AG09319 (cell line): Measurements from ENCODE around the gene GAS5.
"Not testable (repeated sequence)": the region's sequence is repeated elsewhere in the genome, so short reads cannot be mapped to it uniquely, and the experiment has no call there.

ENCODE experiments used
- DNase-seq: peaks from one replicate; pipeline ENCODE4 v3.0.0-alpha.2; 2010; ENCODE audit warnings: low read depth; ENCODE audit errors: extremely low read depth
- TF ChIP-seq, protein P1 (sequence below): IDR thresholded peaks from 2 replicates; pipeline ENCODE4 v1.5.1; 2011; ENCODE audit warnings: low read depth, mild to moderate bottlenecking, inconsistent platforms, low read length, moderate library complexity

GAS5 gene

DNA sequence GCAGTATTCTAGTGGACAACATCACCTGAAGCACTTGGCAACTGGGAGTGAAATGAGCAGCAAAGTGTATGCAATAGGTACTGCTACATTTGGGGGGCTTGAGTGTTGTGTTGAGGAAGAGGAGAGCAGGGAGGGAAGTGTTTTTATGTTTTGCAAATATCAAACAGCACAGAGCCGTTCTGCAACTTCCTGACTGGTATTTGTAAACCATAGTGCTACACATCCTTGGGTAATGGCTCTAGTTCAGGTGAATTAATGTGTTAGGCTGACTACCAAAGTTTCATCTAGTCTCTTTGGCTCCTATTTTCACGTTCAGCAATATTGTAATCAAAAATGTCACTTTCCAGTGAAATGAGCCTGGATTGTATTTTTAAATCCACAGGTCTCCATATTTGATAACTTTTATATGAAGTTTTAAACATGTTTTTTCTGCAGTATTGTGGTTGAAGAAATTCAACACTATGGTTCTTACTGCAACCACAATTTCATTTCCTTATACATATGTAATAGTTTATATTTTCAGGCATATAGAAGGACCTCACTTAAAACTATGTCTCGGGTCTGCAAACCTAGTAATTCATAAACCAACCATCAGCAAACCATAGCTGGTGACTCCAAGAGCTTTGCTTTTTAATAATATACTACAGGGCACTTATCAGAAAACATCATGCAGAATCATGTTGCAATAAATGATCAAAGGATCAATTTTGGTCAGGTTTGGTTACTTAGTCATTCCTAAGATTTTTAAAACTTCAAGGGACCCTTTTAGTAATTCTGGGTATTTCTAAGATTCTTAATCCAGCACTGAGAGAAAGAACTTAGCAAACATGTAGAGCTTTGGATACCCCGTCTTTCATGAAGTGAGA, 19.2 kb upstream of the GAS5 start:
- no peak for DNase-seq
- TF ChIP-seq, protein P1, sequence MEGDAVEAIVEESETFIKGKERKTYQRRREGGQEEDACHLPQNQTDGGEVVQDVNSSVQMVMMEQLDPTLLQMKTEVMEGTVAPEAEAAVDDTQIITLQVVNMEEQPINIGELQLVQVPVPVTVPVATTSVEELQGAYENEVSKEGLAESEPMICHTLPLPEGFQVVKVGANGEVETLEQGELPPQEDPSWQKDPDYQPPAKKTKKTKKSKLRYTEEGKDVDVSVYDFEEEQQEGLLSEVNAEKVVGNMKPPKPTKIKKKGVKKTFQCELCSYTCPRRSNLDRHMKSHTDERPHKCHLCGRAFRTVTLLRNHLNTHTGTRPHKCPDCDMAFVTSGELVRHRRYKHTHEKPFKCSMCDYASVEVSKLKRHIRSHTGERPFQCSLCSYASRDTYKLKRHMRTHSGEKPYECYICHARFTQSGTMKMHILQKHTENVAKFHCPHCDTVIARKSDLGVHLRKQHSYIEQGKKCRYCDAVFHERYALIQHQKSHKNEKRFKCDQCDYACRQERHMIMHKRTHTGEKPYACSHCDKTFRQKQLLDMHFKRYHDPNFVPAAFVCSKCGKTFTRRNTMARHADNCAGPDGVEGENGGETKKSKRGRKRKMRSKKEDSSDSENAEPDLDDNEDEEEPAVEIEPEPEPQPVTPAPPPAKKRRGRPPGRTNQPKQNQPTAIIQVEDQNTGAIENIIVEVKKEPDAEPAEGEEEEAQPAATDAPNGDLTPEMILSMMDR, result no peak

DNA sequence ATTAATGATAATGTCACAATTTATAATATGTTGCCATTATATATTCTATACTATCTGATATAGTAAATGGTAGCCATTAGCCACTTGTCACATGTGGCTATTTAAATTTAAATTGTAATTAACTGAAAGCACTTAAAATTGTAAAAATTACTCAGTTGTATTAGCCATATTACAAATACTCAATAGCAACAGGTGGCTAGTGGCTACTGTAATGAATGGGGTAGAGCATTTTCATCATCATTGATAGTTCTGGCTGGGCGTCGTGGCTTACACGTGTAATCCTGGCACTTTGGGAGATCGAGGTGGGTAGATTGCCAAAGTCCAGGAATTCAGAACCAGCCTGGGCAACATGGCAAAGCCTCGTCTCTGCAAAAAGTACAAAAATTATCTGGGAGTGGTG, 16.9 kb upstream of the GAS5 start:
- TF ChIP-seq, protein P1, result no peak

DNA sequence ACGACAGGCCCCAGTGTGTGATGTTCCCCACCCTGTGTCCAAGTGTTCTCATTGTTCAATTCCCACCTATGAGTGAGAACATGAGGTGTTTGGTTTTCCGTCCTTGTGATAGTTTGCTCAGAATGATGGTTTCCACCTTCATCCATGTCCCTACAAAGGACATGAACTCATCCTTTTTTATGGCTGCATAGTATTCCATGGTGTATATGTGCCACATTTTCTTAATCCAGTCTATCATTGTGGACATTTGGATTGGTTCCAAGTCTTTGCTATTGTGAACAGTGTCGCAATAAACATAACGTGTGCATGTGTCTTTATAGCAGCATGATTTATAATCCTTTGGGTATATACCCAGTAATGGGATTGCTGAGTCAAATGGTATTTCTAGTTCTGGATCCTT, 13.3 kb upstream of the GAS5 start:
- DNase-seq, result not testable (repeated sequence)

More for the DNA sequence above, 16.9 kb upstream of the GAS5 start:
- no peak for DNase-seq

DNA sequence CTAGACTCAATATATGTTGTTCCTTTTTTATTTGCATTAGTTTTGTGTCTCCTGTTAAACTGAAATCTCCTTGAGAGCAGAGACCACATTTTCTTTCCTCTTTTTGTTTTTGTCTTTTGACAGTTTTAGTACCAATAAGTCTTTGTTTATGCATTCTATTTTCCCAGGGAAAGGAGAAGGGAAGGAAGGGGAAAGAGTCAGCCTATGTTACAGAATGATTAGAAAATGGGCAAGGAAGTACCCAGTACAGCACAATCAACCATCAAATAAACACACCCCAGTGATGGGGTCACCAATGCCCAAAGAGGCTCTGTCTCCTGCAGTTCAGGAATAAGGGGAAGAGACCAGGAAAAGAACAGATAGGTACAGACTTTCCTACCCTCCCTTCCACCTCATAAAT, 10.5 kb upstream of the GAS5 start:
- DNase-seq, result no peak
- TF ChIP-seq, protein P1, result no peak

DNA sequence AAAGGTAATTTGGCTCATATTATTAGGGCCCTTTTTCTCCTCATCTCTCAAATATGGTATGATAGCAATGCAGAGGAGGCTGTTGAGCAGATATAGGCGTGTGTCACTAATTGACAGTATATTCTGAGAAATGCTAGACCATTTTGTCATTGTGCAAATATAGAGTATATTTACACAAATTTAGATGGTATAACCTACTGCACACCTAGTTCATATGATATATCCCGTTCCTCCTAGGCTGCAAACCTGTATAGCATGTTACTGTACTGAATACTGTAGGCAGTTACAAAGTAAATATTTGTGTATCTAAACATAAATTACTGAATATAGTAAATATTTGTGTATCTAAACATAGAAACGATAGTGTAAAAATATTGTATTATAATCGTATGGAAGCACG, 8.9 kb upstream of the GAS5 start:
- TF ChIP-seq, protein P1, result no peak
- no peak for DNase-seq

DNA sequence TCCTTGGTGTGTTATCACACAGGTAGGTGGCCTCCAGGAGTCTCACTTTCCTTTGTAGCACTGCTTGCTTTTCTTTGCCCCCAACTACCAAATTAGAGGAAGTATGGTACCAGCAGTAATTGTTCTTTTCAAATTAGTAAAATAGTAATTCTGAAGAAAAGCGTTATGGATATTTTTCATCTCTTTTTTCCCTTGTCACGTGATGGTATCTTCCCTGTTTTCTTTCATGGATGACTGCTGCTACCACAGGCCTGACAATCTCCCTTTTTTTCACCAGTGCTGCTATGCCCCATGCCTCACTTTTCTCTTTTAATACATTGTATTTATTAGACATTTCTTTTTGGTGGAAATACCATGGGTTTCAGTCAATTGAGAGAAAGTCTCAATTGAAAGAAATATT, 3.7 kb upstream of the GAS5 start:
- no peak for DNase-seq
- TF ChIP-seq, protein P1, result no peak

DNA sequence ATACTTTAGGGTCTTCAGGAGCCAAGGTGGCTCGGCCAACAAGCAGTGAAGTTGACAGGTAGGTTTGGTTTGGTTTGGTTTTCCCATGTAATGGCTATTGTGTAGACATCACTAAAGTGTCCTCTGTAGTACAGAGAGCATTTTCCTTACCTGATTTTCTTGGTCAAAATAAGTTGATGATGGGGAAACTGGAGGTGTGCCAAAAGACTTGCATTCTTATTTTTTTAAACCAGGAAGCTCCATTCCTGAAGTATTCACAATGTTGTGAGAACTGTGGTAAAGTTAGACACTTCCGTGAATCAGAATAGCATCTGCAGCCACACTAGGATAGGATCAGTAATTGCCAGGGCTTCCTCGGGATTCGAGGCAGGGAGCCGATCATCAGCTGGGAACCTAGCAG, 3.3 kb upstream of the GAS5 start:
- TF ChIP-seq, protein P1, result no peak
- DNase-seq, result no peak
